Stimulated activated CD8-positive, alpha-beta memory T cell treated with anti-CD3 and anti-CD28 coated beads, Interleukin-12 subunit alpha, Interleukin-12 subunit beta, amount 100 ng/mL, for 4 hours (primary cell): Measurements from ENCODE around the gene TRMT1L.
A peak's percentile ranks its signal among the peaks of the same experiment; 100 is the strongest.
"Not testable (repeated sequence)": the region's sequence is repeated elsewhere in the genome, so short reads cannot be mapped to it uniquely, and the experiment has no call there.

ENCODE experiments used
- DNase-seq: peaks from one replicate; pipeline ENCODE4 v3.0.0-alpha.2; 2020; ENCODE audit warnings: low read depth

Gene TRMT1L, protein sequence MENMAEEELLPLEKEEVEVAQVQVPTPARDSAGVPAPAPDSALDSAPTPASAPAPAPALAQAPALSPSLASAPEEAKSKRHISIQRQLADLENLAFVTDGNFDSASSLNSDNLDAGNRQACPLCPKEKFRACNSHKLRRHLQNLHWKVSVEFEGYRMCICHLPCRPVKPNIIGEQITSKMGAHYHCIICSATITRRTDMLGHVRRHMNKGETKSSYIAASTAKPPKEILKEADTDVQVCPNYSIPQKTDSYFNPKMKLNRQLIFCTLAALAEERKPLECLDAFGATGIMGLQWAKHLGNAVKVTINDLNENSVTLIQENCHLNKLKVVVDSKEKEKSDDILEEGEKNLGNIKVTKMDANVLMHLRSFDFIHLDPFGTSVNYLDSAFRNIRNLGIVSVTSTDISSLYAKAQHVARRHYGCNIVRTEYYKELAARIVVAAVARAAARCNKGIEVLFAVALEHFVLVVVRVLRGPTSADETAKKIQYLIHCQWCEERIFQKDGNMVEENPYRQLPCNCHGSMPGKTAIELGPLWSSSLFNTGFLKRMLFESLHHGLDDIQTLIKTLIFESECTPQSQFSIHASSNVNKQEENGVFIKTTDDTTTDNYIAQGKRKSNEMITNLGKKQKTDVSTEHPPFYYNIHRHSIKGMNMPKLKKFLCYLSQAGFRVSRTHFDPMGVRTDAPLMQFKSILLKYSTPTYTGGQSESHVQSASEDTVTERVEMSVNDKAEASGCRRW

DNA sequence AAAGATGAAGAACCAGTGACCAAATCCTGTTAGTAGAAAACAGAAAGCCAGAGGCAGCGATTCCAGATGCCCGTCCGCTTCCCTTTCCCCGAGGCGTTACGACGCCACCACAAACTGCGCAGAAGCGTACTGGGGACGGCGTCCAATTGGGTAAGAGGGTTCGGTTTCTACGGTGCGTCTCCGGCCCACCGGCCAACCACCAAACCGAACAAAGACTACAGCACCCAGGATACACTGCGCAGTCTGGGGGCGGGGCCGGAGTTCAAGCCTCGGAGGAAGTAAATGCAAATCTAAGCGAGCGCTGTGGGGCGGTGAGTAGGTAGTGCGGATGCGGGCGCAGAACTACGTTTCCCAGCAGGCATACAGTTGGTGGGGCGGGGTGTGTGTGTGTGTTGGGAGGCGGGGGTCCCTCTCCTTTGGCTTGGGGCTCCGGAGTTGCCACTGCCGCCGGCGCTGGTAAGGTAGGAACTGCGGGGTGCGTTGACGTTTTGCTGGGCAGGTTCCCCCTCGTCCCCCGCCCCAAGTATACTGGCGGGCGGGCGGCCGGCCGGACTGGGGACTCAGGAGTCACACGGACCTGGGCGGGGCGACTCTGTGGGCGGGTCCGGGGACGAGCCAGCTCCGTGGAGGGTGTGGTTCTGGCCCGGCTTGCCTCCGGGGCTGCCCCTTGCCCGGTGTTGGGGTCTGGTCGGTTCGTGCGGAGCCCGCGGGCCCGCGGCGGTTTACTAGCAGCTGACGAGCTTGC is at the start of gene TRMT1L, which contains the start of gene SWT1:
Gene TRMT1L, minus strand, starts transcription at position 100 of the 745 bp plus-strand sequence. CDS start 241 bp downstream, outside the sequence.
Gene SWT1, plus strand, starts transcription at position 314 of the 745 bp plus-strand sequence. CDS start 3,675 bp downstream, outside the sequence.
- DNase-seq, result peak; percentile 98

DNA sequence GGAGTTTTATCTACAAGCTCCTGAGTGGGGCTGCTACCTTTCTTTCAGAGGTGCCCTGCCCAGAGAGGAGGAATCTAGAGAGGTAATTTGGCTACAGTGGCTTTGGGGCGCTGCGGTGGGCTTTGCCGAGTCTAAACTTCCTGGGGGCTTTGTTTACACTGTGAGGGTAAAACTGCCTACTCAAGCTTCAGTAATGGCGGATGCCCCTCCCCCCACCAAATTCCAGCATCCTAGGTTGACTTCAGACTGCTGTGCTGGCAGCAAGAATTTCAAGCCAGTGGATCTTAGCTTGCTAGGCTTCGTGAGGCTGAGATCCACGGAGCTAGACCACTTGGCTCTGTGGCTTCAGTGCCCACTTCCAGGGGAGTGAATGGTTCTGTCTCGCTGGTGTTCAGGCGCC is 44.1 kb upstream of the TRMT1L start:
- DNase-seq, result no peak

DNA sequence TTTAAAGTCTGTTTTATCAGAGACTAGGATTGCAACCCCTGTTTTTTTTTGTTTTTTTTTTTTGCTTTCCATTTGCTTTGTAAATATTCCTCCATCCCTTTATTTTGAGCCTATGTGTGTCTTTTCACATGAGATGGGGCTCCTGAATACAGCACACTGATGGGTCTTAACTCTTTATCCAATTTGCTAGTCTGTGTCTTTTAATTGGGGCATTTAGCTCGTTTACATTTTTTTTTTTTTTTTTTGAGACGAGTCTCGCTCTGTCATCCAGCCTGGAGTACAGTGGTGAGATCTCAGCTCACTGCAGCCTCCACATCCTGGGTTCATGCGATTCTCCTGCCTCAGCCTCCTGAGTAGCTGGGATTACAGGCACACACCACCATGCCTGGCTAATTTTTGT is 42.0 kb upstream of the TRMT1L start:
- DNase-seq, result not testable (repeated sequence)

DNA sequence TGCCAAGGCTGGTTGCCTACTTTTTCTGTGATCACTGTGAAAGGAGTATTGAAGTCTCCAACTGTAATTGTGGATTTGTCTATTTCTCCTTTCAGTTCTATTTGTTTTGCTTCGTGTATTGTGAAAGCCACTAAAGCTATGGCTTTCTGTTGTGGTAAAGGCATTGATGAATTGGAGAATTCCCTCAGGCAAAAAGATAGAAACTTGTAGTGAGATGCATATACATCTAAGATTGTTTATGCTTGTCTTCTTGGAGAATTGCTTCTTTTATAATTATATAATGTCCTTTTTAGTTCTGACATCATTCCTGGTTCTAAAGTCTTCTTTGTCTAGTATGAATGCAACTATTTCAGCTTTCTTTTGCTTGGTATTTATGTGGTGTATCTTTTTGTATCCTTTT is 37.0 kb upstream of the TRMT1L start:
- no peak for DNase-seq

DNA sequence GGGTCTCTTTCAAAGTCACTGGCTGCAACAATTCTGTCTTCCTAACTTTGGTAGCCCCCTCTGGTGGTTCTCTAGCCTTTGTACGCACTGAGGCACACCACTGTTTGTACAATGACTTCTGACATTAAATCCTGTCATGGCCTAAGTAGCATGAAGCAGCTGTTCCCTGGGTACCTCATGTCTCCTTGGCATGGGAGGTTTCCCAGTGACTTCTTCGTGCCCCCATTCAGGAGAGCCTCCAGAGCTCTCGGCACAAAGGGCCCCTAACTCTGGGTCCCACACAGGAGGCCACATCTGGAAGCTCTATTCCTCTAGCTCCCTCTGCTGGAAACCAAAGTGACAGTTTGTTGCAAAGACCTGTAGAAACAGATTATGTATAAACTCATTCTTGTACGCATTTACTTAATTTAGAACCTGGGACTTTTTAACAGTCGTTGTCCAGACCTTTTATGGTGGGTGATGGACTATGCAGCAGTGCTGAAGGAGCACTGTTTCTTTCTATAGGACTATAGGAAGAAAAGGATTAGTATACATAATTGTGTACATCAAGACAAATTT is 13.6 kb upstream of the TRMT1L start:
- no peak for DNase-seq

DNA sequence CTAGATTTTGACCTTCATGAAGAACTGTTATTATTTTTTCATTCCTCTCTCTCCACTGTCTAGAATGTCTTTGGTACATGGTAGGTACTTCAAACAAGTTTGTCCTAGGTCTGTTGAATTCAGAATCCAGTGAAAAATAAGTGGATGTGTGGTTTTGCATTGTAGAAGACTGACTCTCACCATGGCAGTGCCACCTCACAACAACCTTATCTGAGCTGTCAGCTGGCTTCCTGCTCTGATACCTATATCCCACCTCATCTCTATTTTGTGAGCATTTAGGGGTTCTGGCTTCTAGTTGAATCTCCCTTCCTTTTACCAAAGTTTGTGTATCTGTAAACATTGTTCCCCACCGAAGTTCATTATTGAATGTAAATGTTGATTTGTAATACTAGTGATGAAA is 9.4 kb upstream of the TRMT1L start:
- no peak for DNase-seq

DNA sequence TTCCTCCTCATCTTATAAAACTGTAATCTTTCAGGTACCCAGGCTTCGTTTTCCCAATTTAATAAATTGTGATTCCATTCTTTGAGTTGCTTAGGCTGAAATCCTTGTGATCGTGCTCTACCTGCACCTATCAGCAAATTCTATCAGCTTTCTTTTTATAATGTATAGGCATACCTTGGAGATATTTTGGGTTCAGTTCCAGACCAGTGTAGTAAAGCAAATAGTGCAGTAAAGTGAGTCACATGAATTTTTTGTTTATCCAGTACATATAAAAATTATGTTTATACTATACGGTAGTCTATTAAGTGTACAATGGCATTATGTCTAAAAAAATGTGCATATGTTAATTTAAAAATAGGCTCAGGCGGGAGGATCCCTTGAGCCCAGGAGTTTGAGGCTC is 5.7 kb upstream of the TRMT1L start:
- DNase-seq, result no peak

DNA sequence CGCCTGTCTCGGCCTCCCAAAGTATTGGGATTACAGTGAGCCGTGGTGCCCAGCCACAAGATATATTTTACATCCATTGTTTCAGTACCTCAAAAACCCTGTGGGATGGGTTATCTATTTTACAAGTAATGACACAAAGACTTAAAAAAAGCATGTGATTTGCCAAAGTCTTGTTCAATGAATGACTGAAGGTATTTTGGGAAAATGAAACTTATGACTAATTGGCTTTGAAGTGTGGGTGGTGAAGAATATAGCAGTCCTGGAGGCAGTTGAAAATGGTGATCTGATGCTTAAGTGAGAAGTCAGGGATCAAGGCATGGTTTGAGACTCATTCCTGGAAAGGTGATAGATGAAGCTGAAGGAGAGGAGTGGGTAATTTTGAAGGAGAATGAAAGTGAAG is 3.2 kb upstream of the TRMT1L start:
- DNase-seq, result no peak

DNA sequence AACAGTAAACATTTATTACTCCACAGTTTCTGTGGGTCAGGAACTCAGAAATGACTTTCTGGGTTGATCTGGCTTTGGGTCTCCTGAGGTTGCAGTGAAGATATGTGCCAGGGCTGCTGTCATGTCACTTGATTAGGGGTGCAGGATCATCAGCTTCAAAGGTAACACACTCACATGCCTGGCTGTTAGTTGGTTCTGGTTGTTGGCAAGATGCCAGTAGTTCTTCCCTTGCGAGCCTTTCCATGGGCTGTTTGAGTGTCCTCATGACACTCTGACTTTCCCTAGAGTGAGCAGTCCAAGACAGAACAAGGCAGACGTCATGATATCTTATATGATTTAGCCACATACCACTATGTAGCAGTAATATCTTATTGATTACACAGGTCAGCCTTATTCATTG is 2.0 kb upstream of the TRMT1L start:
- no peak for DNase-seq

DNA sequence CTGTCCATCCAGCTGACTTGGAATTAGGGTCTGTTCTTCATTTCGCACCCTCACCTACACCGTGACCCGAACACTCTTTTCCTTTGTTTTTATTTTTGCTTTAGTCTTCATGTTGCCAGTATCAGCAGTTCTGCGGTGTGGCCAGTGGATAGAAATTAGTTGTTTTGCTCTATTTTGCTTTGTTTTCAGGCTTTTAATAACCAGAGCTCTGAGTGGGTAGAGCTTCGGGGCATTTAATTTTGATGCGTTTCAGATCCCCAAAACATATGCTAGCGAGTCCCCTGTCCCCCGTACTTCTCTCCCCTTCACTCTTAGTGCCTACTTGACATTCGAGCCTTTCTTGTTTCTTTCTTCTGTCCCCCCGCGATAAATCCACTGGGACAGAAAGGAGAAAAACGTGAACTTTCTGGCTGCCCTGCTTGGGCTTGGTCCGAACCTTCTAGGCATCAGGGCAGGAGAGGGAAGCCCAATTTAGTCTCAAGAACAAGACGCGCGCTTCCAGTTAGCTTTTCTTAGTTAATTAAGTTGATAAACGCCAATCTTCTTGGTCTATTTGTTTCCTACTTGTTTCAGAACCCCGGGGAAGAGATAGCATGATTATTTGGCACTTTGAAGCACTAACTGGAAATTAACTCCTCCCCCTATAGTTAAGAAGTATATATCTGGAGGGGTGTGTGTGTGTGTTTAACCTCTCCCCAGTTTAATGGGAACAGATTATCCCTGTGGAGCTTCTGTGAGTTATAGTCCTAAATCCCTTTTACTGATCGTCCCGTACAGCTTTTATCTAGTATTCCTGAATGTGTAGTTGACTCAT is 1.1 kb upstream of the TRMT1L start:
- no peak for DNase-seq

DNA sequence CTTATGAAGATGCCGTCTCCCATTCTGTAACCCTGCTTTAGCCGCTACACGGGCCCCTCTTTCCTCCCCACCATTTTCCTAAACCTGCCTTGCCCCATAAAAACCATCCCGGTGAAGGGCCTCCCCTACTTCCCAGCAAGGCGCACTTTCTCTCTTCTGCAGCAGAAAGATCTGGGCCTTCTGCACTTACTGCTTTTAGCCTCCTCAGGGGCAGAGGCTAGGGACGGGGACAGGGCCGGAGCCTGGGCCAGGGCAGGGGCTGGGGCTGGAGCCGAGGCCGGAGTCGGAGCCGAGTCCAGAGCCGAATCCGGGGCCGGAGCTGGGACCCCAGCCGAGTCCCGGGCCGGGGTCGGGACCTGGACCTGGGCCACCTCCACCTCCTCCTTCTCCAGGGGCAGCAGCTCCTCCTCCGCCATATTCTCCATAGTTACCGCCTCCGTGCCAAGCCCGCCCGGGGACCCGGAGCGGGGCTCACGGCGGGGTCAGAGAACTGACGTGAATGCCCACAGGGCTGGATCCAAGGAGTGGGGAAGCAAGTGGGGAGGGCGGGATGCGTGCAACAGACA is 382 bp downstream of the TRMT1L start:
- no peak for DNase-seq

DNA sequence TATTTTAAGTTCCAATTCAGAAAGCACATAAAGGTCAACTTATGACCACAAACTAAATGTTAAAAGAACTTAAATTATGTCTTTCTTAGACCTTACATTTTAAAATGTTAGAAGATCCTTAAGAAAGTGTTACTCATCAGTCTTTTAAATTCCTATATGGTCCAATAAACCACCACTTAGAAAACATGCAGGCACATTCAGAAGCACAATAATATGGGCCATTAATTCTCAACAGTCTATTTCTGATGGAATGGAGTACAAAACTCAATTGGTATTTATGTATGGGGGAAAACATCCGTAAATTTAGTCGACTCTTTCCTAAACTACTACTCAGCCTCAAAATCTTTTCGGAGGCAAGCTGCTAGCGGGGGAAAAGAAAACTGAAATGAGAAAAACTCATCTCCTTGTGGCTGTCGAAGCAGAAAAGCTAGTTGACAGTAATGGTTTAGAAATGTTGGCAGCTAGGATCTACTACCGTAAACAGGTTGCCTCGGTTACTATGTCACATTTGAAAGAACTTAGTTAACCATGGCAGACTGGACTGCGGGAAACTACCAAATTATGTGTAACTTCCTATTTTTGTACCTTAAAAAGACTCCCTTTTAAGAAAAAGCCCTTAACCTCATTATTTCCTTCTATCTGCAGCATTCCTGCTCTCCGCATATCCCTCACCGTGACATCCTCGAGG is 1.0 kb downstream of the TRMT1L start:
- DNase-seq, result no peak

DNA sequence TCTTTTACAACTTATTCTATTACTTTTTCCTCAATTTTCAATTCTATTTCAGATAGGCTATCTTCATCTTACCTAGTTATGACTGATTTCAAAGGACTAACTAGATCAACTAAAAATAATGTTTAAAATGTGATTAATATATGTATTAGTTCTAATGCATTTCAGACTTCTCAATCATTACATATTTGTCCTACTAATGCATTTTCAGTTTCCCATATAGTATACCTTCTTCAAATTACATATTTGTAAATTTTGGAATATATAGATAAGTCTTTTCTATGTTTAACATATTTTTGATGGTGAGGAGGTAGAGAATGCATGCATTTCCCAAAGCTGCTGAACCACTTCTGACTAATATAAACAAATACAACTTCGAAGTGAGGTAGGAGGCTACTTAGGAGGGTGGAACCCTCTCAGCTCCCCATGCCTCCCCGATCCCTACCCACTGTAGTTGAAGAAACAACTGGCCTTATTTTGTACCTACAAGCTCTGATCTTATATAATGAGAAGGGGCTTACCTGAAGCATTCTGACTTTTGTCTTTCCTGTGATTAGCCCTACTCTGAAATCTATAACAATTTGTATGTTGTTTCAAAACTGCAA is 1.7 kb downstream of the TRMT1L start:
- no peak for DNase-seq

DNA sequence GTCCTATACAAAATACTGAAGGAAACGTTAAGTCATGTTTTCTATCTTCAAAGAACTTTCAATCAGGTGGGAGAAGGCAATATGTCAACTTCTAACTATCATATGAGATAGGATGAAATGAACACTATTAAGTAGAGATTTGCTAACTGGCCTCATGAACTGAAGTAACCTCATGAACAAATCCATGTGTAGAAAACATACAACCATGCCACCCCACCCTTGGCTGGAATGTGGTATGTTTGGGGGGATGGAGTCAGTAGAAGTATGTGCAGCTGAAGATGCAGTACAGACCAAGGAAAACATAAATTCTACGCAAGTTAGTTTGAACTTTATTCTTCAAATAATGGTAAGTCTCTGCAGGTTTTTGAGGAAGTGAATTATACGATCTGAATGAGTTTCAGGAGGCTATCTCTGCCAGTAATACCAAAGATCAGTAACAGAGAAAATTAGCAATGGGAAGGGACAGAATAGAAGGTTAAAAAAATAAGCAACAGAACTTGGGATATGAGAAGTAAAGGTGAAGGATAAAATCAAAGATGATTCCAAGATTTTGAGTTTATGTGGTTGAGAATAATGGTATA is 4.5 kb downstream of the TRMT1L start:
- no peak for DNase-seq

DNA sequence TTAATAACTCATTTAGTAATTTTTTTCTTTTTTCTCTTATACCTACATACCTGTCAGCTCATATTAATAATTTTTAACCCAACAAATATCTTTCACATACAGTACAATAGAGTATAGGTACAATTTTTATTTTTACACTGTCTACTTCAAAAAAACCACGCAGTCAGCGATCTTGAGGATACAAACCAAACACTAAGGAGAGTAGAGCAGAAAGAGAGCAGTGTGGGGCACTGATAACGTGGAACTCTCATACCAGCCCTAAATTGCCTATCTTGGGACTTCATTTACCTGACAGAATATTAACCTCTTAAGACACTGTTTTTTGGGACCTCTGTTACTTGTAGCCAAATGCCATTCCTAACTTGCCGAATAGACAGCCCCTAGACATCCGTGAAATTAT is 5.5 kb downstream of the TRMT1L start:
- DNase-seq, result no peak

DNA sequence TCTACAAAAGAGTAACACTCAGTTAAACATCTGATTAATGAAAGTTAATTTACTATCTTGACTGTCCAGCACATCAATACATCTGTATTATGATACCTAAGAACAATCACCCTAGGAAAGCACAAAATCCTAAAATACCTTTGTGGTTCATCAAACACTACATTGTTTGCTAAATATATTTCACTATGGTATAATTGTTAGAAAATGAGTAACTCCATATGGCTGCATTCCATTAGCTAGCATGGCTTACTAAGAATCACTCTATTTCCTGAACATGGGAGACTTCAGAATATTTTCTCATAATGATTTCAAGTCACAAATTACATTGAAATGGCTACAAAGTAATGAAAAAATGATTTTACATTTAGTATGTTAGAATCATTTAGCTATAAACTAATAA is 12.5 kb downstream of the TRMT1L start:
- no peak for DNase-seq

DNA sequence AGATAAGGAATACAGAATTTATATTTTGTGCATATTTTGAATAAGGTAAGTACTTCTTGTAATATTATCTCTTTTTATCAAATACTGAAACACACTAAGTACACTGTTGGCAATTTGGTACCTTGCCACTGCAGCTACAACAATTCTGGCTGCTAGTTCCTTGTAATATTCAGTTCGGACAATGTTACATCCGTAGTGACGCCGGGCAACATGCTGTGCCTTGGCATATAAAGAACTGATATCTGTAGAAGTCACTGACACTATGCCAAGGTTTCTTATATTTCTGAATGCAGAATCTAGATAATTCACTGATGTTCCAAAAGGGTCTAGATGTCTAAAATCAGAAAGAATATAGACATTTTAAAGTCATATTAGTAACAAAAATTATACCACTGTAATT is 17.5 kb downstream of the TRMT1L start:
- no peak for DNase-seq

DNA sequence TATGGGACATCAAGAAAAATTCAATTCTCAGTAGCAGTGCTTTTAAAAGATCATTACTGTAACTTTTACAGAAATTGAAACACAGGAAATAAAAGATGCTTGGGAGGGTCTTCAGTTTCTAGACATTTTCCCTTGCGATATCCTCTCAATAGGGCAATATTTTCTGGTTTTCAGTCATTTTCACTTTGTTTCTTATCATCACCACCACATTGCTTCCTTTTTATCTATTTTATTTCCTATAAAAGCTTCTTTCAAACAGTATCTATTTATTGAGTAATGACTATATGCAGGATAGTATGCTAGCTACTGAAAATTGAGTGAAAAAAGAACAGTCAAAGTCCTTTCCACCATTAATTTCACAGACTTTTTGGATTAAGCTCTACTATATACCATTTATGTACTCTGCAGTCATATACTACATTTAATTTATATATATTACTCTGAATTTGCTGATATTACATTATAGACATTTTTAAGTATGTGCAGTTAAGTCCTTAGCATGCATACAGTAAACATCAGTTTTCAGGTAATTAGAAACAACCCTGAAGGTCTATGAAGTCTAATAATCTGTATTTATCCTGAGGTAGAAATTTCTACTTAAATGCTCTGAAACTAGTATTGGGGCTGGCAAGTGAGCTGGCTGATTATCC is 18.7 kb downstream of the TRMT1L start:
- DNase-seq, result no peak

DNA sequence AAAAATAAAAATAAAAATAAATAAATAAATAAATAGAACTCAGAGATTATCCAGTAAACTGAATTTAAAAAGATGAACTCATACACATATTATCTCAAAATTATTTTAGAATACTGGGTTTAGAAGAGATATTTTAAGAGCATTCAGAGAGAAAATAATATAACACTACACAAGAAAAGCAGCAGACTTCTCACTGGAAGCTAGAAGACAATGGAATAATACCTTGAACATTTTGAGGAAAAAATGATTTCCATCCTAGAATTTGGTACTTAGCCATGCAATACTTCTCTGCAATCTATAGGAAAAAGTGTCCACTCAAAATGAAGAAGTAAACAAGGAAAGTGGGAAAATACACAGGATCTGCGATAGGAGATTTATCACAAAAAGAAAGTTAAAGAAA is 24.2 kb downstream of the TRMT1L start:
- DNase-seq, result no peak
